K562 (cell line): ENCODE measurements around the gene PPIA. TPM values are rescaled to one million over a fixed set of nuclear protein-coding genes. Genes with fewer than 3 reads are reported as not detected.

Experiments used
- CTBP1 ChIP-seq: fragments of 450-650 bp; IDR thresholded peaks from 2 replicates; pipeline ENCODE4 v1.6.1; 2016; ENCODE audit warnings: borderline replicate concordance
- CTCF ChIP-seq, 3 experiments: IDR thresholded peaks in 2 of 3; conservative IDR thresholded peaks in 1 of 3; 2 replicates each; pipeline ENCODE4 v1.5.1; 2011 to 2012; ENCODE audit warnings: low read length in 3 of 3, mild to moderate bottlenecking in 3 of 3, control low read depth in 2 of 3, improper control_type of control experiment in 1 of 3, inconsistent platforms in 1 of 3, low read depth in 1 of 3, mixed read lengths in 1 of 3, moderate library complexity in 1 of 3; ENCODE audit not compliant: insufficient read depth in 2 of 3
- E2F3 ChIP-seq: fragments of 250-450 bp; sonication (Bioruptor Pico); IDR thresholded peaks from 2 replicates; pipeline ENCODE4 v1.4.0; 2020; ENCODE audit warnings: mild to moderate bottlenecking
- GABPB1 ChIP-seq: sonication (generic); formaldehyde crosslinking; IDR thresholded peaks from 2 replicates; pipeline ENCODE4 v1.8.0; 2022; ENCODE audit warnings: mild to moderate bottlenecking, missing genetic modification reagents
- GMEB1 ChIP-seq: fragments of 250-450 bp; sonication (Bioruptor Pico); IDR thresholded peaks from 2 replicates; pipeline ENCODE4 v1.4.0; 2020; ENCODE audit warnings: mild to moderate bottlenecking
- GTF2B ChIP-seq: IDR thresholded peaks from 2 replicates; pipeline ENCODE4 v1.6.1; 2011; ENCODE audit not compliant: insufficient read length; ENCODE audit errors: extremely low read depth
- ILK ChIP-seq: fragments of 450-650 bp; IDR thresholded peaks from 2 replicates; pipeline ENCODE4 v1.6.1; 2016; ENCODE audit warnings: missing genetic modification characterization, low read depth, mild to moderate bottlenecking, missing compliant biosample characterization, moderate library complexity, borderline replicate concordance
- JUN ChIP-seq, 2 experiments: sonication (generic) in 1 of 2; formaldehyde crosslinking in 1 of 2; IDR thresholded peaks; 2 replicates each; pipeline versions ENCODE4 v1.6.1 to v1.8.0; 2012 to 2022; ENCODE audit warnings: borderline replicate concordance in 2 of 2, mild to moderate bottlenecking in 2 of 2, improper control_type of control experiment in 1 of 2, low read depth in 1 of 2, low read length in 1 of 2, missing genetic modification reagents in 1 of 2
- L3MBTL2 ChIP-seq: fragments of 450-650 bp; IDR thresholded peaks from 2 replicates; pipeline ENCODE4 v1.6.1; 2016; ENCODE audit warnings: mild to moderate bottlenecking, moderate library complexity
- MITF ChIP-seq: IDR thresholded peaks from 2 replicates; pipeline ENCODE4 v1.6.1; 2014; ENCODE audit warnings: antibody characterized with exemption
- POLR2G ChIP-seq: fragments of 200-400 bp; formaldehyde crosslinking; IDR thresholded peaks from 2 replicates; pipeline ENCODE4 v1.6.1; 2017; ENCODE audit warnings: low read depth, mild to moderate bottlenecking, antibody characterized with exemption, low read length, moderate library complexity
- SIN3A ChIP-seq, 2 experiments: fragments of 150-350 bp in 1 of 2; IDR thresholded peaks; 2 replicates each; pipeline ENCODE4 v1.6.1; 2011 to 2016; ENCODE audit warnings: borderline replicate concordance in 2 of 2, low read depth in 2 of 2, low read length in 2 of 2, mild to moderate bottlenecking in 2 of 2, moderate library complexity in 2 of 2; ENCODE audit not compliant: control insufficient read depth in 1 of 2
- SNRNP70 ChIP-seq: fragments of 200-400 bp; formaldehyde crosslinking; optimal IDR thresholded peaks from 2 replicates; pipeline ENCODE3; 2017; ENCODE audit warnings: low read depth, low read length
- STAT5A ChIP-seq: IDR thresholded peaks from 2 replicates; pipeline ENCODE4 v1.6.1; 2012; ENCODE audit warnings: low read length, inconsistent platforms, borderline replicate concordance
- ZFP1 ChIP-seq: fragments of 450-650 bp; formaldehyde crosslinking; IDR thresholded peaks from 2 replicates; pipeline ENCODE4 v1.4.0; 2020; ENCODE audit warnings: mild to moderate bottlenecking, mixed read lengths
- ZFX ChIP-seq: sonication (generic); formaldehyde crosslinking; IDR thresholded peaks from 2 replicates; pipeline ENCODE4 v1.8.0; 2022; ENCODE audit warnings: mild to moderate bottlenecking, missing genetic modification reagents, moderate library complexity
- polyA plus RNA-seq, 8 experiments: library from polyadenylated mRNA; depleted of rRNA in 4 of 8; stranded (reverse) in 5 of 8; unstranded in 3 of 8; fragments of >200 nt; fragmentation: Nextera tagmentation in 2 of 8; fragmentation: Illumina TruSeq in 1 of 8; extraction: Ambion mirVana in 2 of 8; extraction: Trizol in 1 of 8; gene quantifications; 2 replicates each; pipeline versions ENCODE4 v1.2.1 to v1.2.3, GENCODE V29; 2011 to 2014; ENCODE audit warnings: inconsistent platforms in 1 of 8, missing spikeins in 1 of 8
- total RNA-seq, 7 experiments: library from RNA; depleted of rRNA in 6 of 7; stranded (reverse); fragments of >200 nt in 6 of 7; fragmentation: Illumina TruSeq in 2 of 7; extraction: Trizol in 2 of 7; gene quantifications; 2 replicates each; pipeline versions ENCODE4 v1.2.1 to v1.2.3, GENCODE V29; 2011 to 2021; ENCODE audit warnings: low replicate concordance in 1 of 7

Gene PPIA
- total and polyA plus RNA-seq, 9 of the 15 experiments (the other 6 are each of a cell fraction or from before 2014, with no cell fraction given), result 2,583 to 7,504 (median 3,973) TPM

GRCh38 chr7:44847920-44848634, 51.6 kb downstream of the PPIA start, which contains the start of gene H2AZ2 (continued):
- TF ChIP-seq POLR2G (peak; percentile 93), CTCF (IDR thresholded peaks at IDR 0.05 in 2 of 3, conservative IDR thresholded peaks at IDR 0.05 in 1 of 3; ENCODE audit: insufficient read depth in 2 of 3, low read depth in 1 of 3, low read length in 3 of 3) (peak in 1 of 3 experiments; percentile 13; a peak in 1 of 6 replicates), ZFP1 (CRISPR knock-in tag) (no peak), GABPB1 (CRISPR knock-in tag) (peak; percentile 63; the same call in 1 of the 2 replicates), MITF (peak; percentile 38; the same call in 1 of the 2 replicates), L3MBTL2 (peak; percentile 83), E2F3 (CRISPR knock-in tag) (peak; percentile 99), GTF2B (peak; percentile 65), ILK (tag) (no peak), ZFX (CRISPR knock-in tag) (peak; percentile 60), SIN3A (IDR thresholded peaks at IDR 0.05; ENCODE audit: borderline replicate concordance in 2 of 2, control insufficient read depth in 1 of 2, low read depth in 2 of 2, low read length in 2 of 2) (0 out of 4 replicates have a peak, but pooled peaks of 1 of the 2 experiments have one; percentile 33), SNRNP70 (no peak), CTBP1 (peak; percentile 98), STAT5A (no peak), GMEB1 (CRISPR knock-in tag) (peak; percentile 66), JUN (IDR thresholded peaks at IDR 0.05; ENCODE audit: borderline replicate concordance, low read depth, low read length) (no peak), JUN (CRISPR knock-in tag; IDR thresholded peaks at IDR 0.05; ENCODE audit: borderline replicate concordance) (peak; percentile 3; the same call in 1 of the 2 replicates)
